PC-9 (cell line): ENCODE data around the gene AAR2.

Source experiments
- CTCF ChIP-seq: fragments of 200-600 bp; sonication (generic); conservative IDR thresholded peaks from 2 replicates; pipeline ENCODE4 v1.6.1; 2017; ENCODE audit warnings: mixed run types, antibody characterized with exemption, mild to moderate bottlenecking, moderate library complexity
- EZH2 ChIP-seq: fragments of 200-600 bp; sonication (generic); IDR thresholded peaks from 2 replicates; pipeline ENCODE4 v1.8.0; 2017; ENCODE audit warnings: antibody characterized with exemption, low read depth

GRCh38 chr20:36240076-36240475, 3.8 kb downstream of the AAR2 start:
- TF ChIP-seq CTCF (no peak), EZH2 (no peak)
